Glomerular endothelial cell (primary cell): ENCODE results near the gene LRP8. TPM values are rescaled to one million over a fixed set of nuclear protein-coding genes. Genes with fewer than 3 reads are reported as not detected.
"Not testable (repeated sequence)": the region's sequence is repeated elsewhere in the genome, so short reads cannot be mapped to it uniquely, and the experiment has no call there.

ENCODE experiments used
- DNase-seq: peaks from one replicate; pipeline ENCODE4 v3.0.0-alpha.2; 2011; ENCODE audit warnings: low read depth, low spot score; ENCODE audit errors: extremely low read depth
- total RNA-seq: library from RNA; depleted of rRNA; stranded (reverse); fragments of >200 nt; gene quantifications from 2 replicates; pipeline ENCODE4 v1.2.3, GENCODE V29; 2015

LRP8 gene
- total RNA-seq, 1 donor from 2014 or later = 18.2 TPM

DNA sequence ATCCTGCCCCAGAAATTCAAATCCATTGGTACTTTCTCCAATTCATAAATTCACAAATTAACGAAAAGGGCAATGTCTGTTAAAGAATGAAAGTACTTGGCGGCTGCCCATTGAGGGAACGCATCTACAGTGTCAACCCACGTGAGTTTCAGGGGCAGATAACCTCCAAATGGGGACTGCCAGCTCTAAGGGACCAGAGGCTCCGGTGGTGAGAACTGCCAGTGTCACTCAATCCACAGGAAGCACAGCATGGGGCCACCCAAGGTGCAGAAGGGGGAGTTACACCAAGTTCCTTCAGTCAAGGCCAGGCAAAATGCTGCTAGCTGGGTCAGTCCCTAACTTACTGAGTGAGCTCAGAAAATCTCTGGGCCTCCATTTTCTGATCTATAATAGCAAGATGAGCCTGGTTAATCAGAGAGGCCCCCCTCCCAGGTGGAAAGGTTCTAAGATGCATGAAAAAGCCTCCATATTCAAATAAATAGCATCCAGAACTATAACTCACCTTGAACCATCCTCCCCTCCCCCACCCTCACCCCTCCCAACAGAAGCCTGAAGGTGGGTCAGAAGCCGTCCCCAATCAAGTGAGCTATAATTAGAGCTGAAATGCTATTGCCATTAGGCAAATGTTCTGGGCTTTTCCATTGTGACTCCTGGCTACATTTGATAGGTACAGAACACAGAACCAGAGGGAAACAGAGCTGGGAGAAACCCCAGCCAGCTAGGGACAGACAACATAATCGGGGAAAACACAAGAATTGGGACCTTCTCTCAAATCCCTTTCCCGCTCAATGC lies 41.7 kb downstream of the LRP8 start:
- no peak for DNase-seq

DNA sequence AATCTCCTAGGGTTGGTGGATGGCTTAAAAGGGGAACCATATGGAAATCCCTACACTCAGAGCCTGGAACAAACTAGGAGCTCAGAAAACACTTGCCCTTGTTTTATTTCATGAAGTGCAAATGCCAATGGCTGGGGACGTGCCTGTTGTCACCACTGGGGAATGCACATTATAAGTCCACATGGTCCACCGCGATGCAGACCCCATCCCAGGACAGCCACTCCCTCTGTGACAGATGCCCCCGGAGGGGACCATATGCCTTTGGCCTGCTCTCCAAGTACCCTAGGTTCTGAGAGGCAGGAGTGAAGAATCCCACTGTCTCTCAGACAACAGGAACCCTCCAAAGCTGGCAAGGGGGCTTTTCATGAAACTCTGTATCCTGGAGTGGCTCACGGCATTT lies 42.3 kb downstream of the LRP8 start:
- DNase-seq = no peak

- no peak for DNase-seq
Measured at GRCh38 chr1:53284224-53285020, 43.4 kb downstream of the LRP8 start.

GRCh38 chr1:53283156-53283555 lies 44.7 kb downstream of the LRP8 start:
- DNase-seq = not testable (repeated sequence)

DNA sequence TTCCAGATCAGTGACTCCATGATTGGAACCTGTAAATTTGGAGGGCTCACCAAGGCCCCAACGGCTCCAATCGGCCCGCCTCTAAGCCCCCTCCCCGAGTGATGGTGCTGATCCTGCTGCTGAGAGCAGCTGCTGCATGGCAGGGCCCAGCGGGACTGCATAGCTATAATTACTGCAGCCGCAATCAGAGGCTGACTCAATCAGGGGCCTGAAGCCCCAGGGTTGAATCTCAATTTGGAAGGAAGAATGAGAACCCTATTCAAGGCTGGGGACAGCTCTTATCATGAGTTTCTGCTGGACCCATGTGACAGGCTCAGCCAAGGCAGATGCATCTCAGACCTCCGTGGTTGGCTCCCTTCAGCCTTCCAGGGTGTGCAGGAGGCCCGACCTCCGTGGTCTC lies 46.7 kb downstream of the LRP8 start:
- DNase-seq = no peak

GRCh38 chr1:53280496-53280895 lies 47.4 kb downstream of the LRP8 start:
- DNase-seq = no peak

DNA sequence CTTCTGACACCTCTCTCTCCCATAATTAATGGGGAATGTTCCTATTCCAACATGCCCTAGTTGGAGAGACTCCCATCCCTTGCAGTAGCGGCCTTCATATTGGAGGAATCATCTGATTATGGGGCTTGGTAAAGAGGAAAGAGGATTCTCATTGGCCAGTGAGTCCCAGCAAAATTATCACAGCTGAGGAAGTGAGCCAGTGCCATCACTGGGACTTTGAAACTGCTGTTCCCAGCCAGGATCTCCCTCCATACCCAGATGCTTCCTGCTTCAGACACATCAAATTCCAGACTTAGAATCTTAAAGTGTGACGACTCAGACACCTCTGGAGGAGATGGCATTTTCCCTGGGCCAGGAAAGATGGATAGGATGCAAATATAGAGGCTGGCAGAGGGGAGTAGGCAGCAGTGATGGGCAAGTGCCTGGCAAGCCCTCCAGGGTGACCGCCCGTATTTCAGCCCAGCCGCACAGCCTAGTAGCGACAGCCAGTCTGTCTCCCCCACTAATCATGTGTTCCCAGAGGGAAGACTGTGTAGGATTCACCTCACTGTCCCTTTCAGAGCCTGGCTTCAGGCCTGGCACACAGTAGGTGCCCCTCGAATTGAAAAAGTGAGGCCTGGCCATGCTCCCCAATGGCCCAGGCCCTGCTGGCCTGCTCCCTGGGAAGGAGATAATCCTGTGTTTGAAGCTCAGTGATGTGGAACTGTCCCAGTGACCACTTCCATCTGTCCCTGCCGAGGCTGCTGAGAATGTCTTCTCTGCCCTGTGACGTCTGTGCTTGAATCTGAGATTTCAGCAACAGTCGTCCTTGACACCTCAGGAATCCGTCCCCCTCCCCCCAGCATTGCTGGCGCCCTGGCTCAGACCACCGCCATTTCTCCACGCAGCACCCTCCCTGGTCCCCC lies 48.3 kb downstream of the LRP8 start:
- DNase-seq = no peak

- no peak for DNase-seq
Measured at GRCh38 chr1:53278298-53278725, 49.6 kb downstream of the LRP8 start.

DNA sequence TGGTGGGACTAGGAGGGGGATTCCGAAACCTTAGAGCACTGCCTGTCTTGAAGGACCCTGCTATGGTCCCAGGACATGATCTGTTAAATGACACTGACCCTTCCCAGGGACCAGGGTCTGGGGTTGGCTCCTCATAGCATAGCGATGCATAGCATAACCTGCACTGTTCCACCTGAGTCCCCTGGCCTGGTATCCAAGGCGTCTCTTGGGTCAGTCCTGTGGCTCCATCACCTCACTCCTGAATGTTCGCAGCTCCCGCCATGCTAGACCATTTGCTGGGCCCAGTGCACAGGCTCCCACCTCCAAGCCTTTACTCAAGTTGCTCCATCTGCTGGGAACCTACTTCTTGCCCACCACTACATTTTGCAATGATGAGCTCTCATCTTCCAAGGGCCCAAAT lies 50.5 kb downstream of the LRP8 start:
- DNase-seq = no peak

- DNase-seq = no peak
Measured at GRCh38 chr1:53276902-53277281, 51.0 kb downstream of the LRP8 start.

DNA sequence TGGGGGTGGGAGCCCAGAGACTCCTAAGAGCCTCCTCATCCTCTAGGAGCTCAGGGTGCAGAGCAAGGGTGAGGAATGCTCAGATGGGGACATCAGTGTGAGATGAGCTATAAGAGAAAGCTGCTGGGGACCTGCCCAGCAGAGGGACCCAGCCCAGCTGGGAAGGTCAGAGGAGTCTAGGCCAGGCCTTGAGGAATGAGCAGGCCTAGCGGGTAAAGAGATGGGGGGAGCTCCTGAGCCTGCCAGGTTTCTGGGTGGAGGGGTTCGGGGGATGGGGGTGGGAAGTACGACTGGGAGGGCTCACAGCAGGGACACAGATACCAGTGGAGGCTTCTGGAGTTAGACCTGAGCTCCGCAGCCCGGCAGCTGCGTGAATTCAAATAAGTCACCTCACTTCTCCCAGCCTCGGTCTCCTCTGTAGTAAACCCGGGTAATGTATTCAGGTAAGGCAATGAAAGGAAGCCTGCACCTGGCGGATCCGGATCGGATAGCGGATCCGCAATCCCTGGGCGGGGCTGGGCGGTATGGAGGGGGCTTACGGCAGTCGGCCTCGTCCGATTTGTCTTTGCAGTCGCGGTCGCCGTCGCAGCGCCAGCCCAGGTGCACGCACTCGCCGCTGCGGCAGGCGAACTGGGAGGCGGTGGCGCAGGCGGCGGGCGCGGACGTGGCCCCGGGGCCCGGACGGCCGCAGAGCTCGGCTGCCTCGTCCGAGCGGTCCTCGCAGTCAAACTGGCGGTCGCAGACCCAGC lies 51.5 kb downstream of the LRP8 start:
- DNase-seq = no peak

DNA sequence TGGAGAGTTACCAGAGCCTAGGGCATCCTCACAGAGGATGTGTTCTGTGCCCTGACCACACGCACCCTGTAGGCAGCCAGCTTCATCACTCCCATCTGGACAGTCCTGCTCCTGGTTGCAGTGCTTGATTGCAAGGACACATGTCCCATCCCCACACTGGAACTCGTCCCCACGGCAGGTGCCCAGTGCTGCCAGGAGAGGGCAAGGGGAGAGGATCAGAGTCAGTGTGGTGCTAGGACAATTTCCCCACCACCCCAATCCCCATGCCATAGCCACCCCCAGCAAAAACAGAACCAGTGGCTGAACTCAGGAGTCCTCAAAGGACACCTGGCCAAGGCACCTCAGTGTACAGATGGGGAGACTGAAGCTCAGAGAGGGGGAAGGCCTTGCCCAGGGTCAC lies 52.3 kb downstream of the LRP8 start:
- DNase-seq = no peak

GRCh38 chr1:53274541-53275185 lies 53.2 kb downstream of the LRP8 start:
- DNase-seq = no peak

DNA sequence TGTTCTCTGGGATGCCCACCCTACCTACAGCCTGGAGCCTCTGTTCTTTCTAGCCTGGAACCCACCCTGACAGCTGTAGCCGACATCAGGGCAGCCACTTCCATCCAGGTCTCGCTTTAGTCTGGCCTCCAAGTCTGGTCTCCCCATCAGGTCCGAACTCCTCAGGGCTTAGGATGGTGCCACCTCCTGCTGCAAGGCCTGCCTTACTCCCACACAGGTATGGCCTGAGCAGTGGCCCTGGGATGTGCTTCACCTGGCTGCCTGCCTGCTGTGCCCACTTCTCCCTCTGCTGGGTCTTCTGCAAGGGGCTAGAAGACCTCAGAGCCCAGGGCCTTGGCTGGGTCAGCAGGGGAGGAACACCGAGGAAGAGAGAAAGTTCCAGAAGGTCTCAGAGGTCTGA lies 53.8 kb downstream of the LRP8 start:
- DNase-seq = no peak

DNA sequence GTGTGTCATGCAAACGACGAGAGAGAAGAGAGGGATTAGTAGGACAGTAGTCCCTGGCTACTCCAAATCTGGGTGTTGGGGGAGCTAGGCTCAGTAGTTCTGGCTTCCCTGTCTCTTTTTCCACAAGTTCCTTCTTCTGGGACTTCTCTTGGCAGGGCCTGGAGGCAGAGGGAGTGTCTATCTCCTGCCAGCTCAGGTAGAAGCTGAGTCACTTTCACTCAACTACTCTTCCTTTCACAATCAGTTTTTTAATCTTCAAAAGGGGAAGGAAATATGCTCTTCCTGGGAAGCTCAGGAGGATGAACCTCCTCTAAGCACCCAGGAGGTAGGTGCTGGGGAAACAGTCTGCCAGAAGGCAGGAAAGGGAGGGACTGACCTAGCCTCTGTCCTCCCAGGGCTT lies 54.3 kb downstream of the LRP8 start:
- no peak for DNase-seq

GRCh38 chr1:53272349-53272748 lies 55.5 kb downstream of the LRP8 start:
- no peak for DNase-seq

- DNase-seq = no peak
Measured at GRCh38 chr1:53271446-53272090, 56.3 kb downstream of the LRP8 start.

- no peak for DNase-seq
Measured at GRCh38 chr1:53270873-53271272, 57.0 kb downstream of the LRP8 start.

- no peak for DNase-seq
Measured at GRCh38 chr1:53270107-53270506, 57.8 kb downstream of the LRP8 start.
